B cell (primary cell): Measurements from ENCODE around the gene ILDR1. TPM values are rescaled to one million over a fixed set of nuclear protein-coding genes. Genes with fewer than 3 reads are reported as not detected.

Experiments used
- ATAC-seq: fragments of 200-7000 bp; cut with Tn5 transposase; one replicate; pipeline ENCODE4 v1.10.0; 2021; ENCODE audit warnings: low read depth, mild to moderate bottlenecking, moderate number of reproducible peaks, moderate library complexity
- CTCF ChIA-PET: fragments of 350-600 bp; sonication (Branson Sonifier 250); formaldehyde crosslinking; loops from one replicate; lab custom pipeline; 2021; ENCODE audit warnings: antibody characterized with exemption, inconsistent platforms; lab: Charles Lee
- POLR2A ChIA-PET: fragments of 350-600 bp; sonication (Branson Sonifier 250); formaldehyde crosslinking; loops from one replicate; lab custom pipeline; 2021; ENCODE audit warnings: antibody characterized with exemption; lab: Charles Lee
- DNase-seq: peaks from one replicate; pipeline ENCODE4 v3.0.0; 2013
- H2AFZ ChIP-seq: 2 replicates; pipeline ENCODE4 v1.6.1; 2012; ENCODE audit warnings: mild to moderate bottlenecking, low read depth, low read length; ENCODE audit not compliant: insufficient read depth, poor library complexity, severe bottlenecking
- H3K27ac ChIP-seq, 2 donors: 1 replicate in 1 of 2; 2 replicates in 1 of 2; pipeline ENCODE4 v1.5.1; 2012 to 2013; ENCODE audit warnings: low read length in 2 of 2, mild to moderate bottlenecking in 2 of 2, moderate library complexity in 1 of 2
- H3K27me3 ChIP-seq, 4 experiments: fragments of 200-600 bp in 1 of 4; sonication (generic) in 1 of 4; replicated peaks in 1 of 4; 1 replicate in 2 of 4; 2 replicates in 2 of 4; pipeline versions ENCODE4 v1.6.1 to v1.7.0; 2013 to 2016; ENCODE audit warnings: low read length in 3 of 4, mild to moderate bottlenecking in 2 of 4, mixed read lengths in 1 of 4, moderate library complexity in 1 of 4; ENCODE audit not compliant: insufficient read depth in 4 of 4, control insufficient read depth in 3 of 4; ENCODE audit errors: control extremely low read depth in 1 of 4
- H3K36me3 ChIP-seq, 2 experiments: replicated peaks in 1 of 2; 1 replicate in 1 of 2; 2 replicates in 1 of 2; pipeline versions ENCODE4 v1.6.1 to v1.7.1; 2013; ENCODE audit warnings: low read length in 1 of 2; ENCODE audit not compliant: insufficient read depth in 2 of 2, control insufficient read depth in 1 of 2; ENCODE audit errors: control extremely low read depth in 1 of 2, extremely low read depth in 1 of 2
- H3K4me1 ChIP-seq, 2 donors: fragments of 200-600 bp in 1 of 2; sonication (generic) in 1 of 2; 1 replicate in 1 of 2; 2 replicates in 1 of 2; pipeline versions ENCODE4 v1.5.1 to v1.6.1; 2013 to 2017; ENCODE audit warnings: low read length in 2 of 2; ENCODE audit not compliant: control insufficient read depth in 2 of 2, insufficient read depth in 2 of 2
- H3K4me2 ChIP-seq: replicated peaks from 2 replicates; pipeline ENCODE3; 2012; ENCODE audit warnings: mild to moderate bottlenecking, low read depth, low read length; ENCODE audit not compliant: poor library complexity, severe bottlenecking
- H3K4me3 ChIP-seq, 5 experiments: fragments of 200-600 bp in 1 of 5; sonication (generic) in 1 of 5; 1 replicate in 3 of 5; 2 replicates in 2 of 5; pipeline versions ENCODE4 v1.5.1 to v1.7.0; 2011 to 2016; ENCODE audit warnings: low read length in 4 of 5, mild to moderate bottlenecking in 4 of 5, low read depth in 2 of 5, control low read depth in 1 of 5, moderate library complexity in 1 of 5; ENCODE audit not compliant: insufficient read depth in 1 of 5; ENCODE audit errors: control extremely low read depth in 1 of 5, extremely low read depth in 1 of 5
- H3K79me2 ChIP-seq: fragments of 200-600 bp; sonication (generic); one replicate; pipeline ENCODE4 v1.6.0; 2016; ENCODE audit warnings: low read length; ENCODE audit not compliant: control insufficient read depth, insufficient read depth
- H3K9ac ChIP-seq: fragments of 200-600 bp; sonication (generic); 2 replicates; pipeline ENCODE4 v1.6.1; 2017; ENCODE audit warnings: mild to moderate bottlenecking, low read length, moderate library complexity
- H3K9me3 ChIP-seq, 3 donors: one replicate each; pipeline versions ENCODE4 v1.6.1 to v1.7.1; 2013; ENCODE audit warnings: low read length in 2 of 3; ENCODE audit not compliant: control insufficient read depth in 2 of 3, insufficient read depth in 1 of 3; ENCODE audit errors: control extremely low read depth in 1 of 3
- H4K20me1 ChIP-seq: 2 replicates; pipeline ENCODE4 v1.6.0; 2012; ENCODE audit warnings: mild to moderate bottlenecking, low read length; ENCODE audit not compliant: insufficient read depth, control insufficient read depth, poor library complexity, severe bottlenecking
- H3K27ac Mint-ChIP-seq: one replicate; pipeline ENCODE4 v1.8.0; 2021; ENCODE audit warnings: mixed read lengths
- H3K27me3 Mint-ChIP-seq: one replicate; pipeline ENCODE4 v1.8.0; 2021; ENCODE audit warnings: mixed read lengths
- H3K4me1 Mint-ChIP-seq: one replicate; pipeline ENCODE4 v1.8.0; 2021; ENCODE audit warnings: mixed read lengths
- H3K4me3 Mint-ChIP-seq: one replicate; pipeline ENCODE4 v1.8.0; 2021; ENCODE audit warnings: mixed read lengths
- H3K9me3 Mint-ChIP-seq: one replicate; pipeline ENCODE4 v1.8.0; 2022; ENCODE audit warnings: mixed read lengths; ENCODE audit not compliant: insufficient read depth
- CTCF ChIP-seq: fragments of 200-600 bp; IDR thresholded peaks from one replicate; pipeline ENCODE4 v1.8.0; 2022; ENCODE audit warnings: antibody characterized with exemption, mild to moderate bottlenecking
- EZH2 ChIP-seq: IDR thresholded peaks from 2 replicates; pipeline ENCODE4 v1.6.1; 2012; ENCODE audit warnings: borderline replicate concordance, low read depth, mild to moderate bottlenecking, moderate library complexity, low read length; ENCODE audit not compliant: insufficient read depth, poor library complexity, severe bottlenecking
- WGBS: methylation state at CpG from one replicate; pipeline ENCODE4 v1.1.5; 2013; ENCODE audit warnings: missing lambda C conversion rate; ENCODE audit not compliant: insufficient coverage; 5-methylcytosine and 5-hydroxymethylcytosine counted together
- intact Hi-C: fragments of 100-400 bp; cut with micrococcal nuclease; formaldehyde crosslinking; loops from one replicate; pipeline ENCODE4 v1.10.0; 2022
- polyA plus RNA-seq: library from polyadenylated mRNA; depleted of rRNA; stranded (reverse); fragments of >200 nt; gene quantifications from 2 replicates; pipeline ENCODE4 v1.2.3, GENCODE V29; 2012
- total RNA-seq, 2 donors: library from RNA; stranded (reverse); fragments of 120-200 nt in 1 of 2; gene quantifications; 1 replicate in 1 of 2; 2 replicates in 1 of 2; pipeline versions ENCODE4 v1.2.3 to v1.2.4, GENCODE V29; 2013 to 2022

Gene ILDR1
- total and polyA plus RNA-seq, 2 donors (not counting 1 experiment from before 2014, with no cell fraction given): 1.9 to 4.7 TPM

GRCh38 chr3:122060040-122060698 is 38.1 kb upstream of the ILDR1 start:
- ATAC-seq (no peak), DNase-seq (no peak)
- Histone ChIP-seq H3K4me3 (no peak overlapping the region), H3K79me2 (peaks cover 29% of the 10 kb centered on the region), H3K4me2 (no peak overlapping the region), H3K9ac (no peak overlapping the region), H3K36me3 (no peaks in the 10 kb centered on the region), H2AFZ (no peak overlapping the region), H3K9me3 (no peaks in the 10 kb centered on the region), H3K4me1 (peaks cover 16 to 19% of the 10 kb centered on the region in 2 donors), H3K27ac (no peak overlapping the region), H3K27me3 (no peaks in the 10 kb centered on the region), H4K20me1 (no peaks in the 10 kb centered on the region)
- H3K4me3 Mint-ChIP-seq: no peak overlapping the region
- TF ChIP-seq CTCF (no peak), EZH2 (no peak)
- peaks cover 20% of the 10 kb centered on the region for H3K4me1 Mint-ChIP-seq
- no peaks in the 10 kb centered on the region for H3K9me3 Mint-ChIP-seq
- H3K27ac Mint-ChIP-seq: no peak overlapping the region
- POLR2A ChIA-PET: no interaction called here
- CTCF ChIA-PET: no interaction called here
- intact Hi-C loops: loop anchor here (2.0 kb wide), 1 partner anchor 17 kb away; no protein-coding TSS in a partner anchor
- 80% methylated on average over 2 of the region's 6 CpGs for WGBS
- H3K27me3 Mint-ChIP-seq: no peaks in the 10 kb centered on the region

- ChIA-PET POLR2A (interaction anchor here (1.4 kb wide), 1 partner anchor 17 kb away, joined by 3 read pairs; no protein-coding TSS in a partner anchor), CTCF (interaction anchor here (0.9 to 1.3 kb wide), 2 partner anchors 12 to 20 kb away, joined by 3 read pairs; no protein-coding TSS in a partner anchor)
- Histone ChIP-seq H3K9me3 (no peaks in the 10 kb centered on the region), H3K9ac (no peak overlapping the region), H3K27ac (no peak overlapping the region), H3K4me1 (peaks cover 19 to 21% of the 10 kb centered on the region in 2 donors), H2AFZ (no peak overlapping the region), H3K79me2 (peaks cover 29% of the 10 kb centered on the region), H3K4me2 (no peak overlapping the region), H3K27me3 (no peaks in the 10 kb centered on the region), H3K36me3 (no peaks in the 10 kb centered on the region), H3K4me3 (no peak overlapping the region), H4K20me1 (no peaks in the 10 kb centered on the region)
- 60% methylated on average over 1 of the region's 1 CpG for WGBS
- ATAC-seq (no peak), DNase-seq (no peak)
- Mint-ChIP-seq H3K9me3 (no peaks in the 10 kb centered on the region), H3K4me3 (no peak overlapping the region), H3K27ac (no peak overlapping the region), H3K4me1 (peaks cover 23% of the 10 kb centered on the region), H3K27me3 (no peaks in the 10 kb centered on the region)
- TF ChIP-seq EZH2: no peak
- intact Hi-C loops: no loop called here
These were observed 36.2 kb upstream of the ILDR1 start for GRCh38 chr3:122058294-122058693.
